ENCODE measurements around the gene SOD2.
"Not testable (repeated sequence)": the region's sequence is repeated elsewhere in the genome, so short reads cannot be mapped to it uniquely, and the experiment has no call there.

Gene SOD2

DNA sequence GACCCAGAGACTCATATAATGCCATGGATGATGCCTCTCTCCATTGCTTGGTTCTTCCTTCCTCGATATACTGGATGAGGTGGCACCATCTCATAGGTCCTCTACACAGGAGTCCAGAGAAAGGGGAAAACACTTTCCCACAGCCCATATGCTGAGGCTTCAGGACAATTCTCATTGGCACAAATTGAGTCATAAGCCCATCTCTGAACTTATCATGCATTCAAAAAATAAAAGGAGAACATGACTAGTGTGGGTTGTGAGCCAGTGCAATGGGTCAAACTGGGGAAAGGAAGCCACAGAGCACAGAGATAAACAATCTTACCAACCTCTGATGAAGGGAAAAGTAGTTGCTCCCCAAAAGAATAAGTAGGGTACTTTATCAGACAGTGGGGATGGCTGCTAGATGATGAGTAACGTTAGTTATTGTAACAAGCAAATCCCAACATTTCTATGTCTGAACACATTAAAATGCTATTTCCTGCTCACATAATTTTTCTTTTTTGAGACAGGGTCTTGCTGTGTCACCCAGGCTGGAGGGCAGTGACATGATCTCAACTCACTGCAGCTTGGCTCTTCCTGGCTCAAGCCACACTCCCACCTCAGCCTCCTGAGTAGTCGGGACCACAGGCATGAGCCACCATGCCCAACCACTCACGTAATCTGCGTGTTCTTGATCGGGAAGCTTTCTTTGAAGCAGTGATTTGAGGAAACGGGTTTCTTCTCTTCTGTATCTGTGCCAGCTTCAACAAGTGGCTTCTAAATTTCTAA is 27.0 kb downstream of the SOD2 start:
- Histone ChIP-seq H3K79me2 (ENCODE audit: low read length) (no peaks in the 10 kb centered on the region), H3K27ac (ENCODE audit: low read length) (no peak overlapping the region), H3K9me3 (replicated peaks; ENCODE audit: insufficient read depth, low read length) (no peaks in the 10 kb centered on the region)

DNA sequence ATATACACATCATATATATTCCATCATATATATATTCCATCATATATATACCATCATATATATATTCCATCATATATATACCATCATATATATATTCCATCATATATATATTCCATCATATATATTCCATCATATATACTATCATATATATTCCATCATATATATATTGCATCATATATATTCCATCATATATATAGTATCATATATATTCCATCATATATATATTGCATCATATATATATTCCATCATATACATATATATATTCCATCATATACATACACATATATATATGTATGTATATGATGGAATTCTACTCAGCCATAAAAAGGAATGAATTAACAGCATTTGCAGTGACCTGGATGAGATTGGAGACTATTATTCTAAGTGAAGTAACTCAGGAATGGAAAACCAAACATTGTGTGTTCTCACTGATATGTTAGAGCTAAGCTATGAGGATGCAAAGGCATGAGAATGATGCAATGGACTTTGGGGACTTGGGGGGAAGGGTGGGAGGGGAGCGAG is 29.6 kb downstream of the SOD2 start:
- not testable (repeated sequence) for H3K27me3 ChIP-seq (replicated peaks; ENCODE audit: insufficient read depth, low read length); H3K4me2 ChIP-seq (ENCODE audit: low read depth, low read length); H3K4me1 ChIP-seq (ENCODE audit: low read length); H4K20me1 ChIP-seq (ENCODE audit: insufficient read depth, low read length); H3K4me3 ChIP-seq (ENCODE audit: low read length); DNase-seq; H3K9me3 ChIP-seq (replicated peaks; ENCODE audit: insufficient read depth, low read length); H3F3A ChIP-seq (ENCODE audit: insufficient read depth, low read length); H3K27ac ChIP-seq (ENCODE audit: low read length); H3K36me3 ChIP-seq (replicated peaks; ENCODE audit: insufficient read depth, low read length); H3K9me2 ChIP-seq (replicated peaks; ENCODE audit: insufficient read depth, low read length); H2AFZ ChIP-seq (ENCODE audit: low read length); H3K9ac ChIP-seq (ENCODE audit: low read length); H3K79me2 ChIP-seq (ENCODE audit: low read length)

More for the DNA sequence above, 27.0 kb downstream of the SOD2 start:
- H3F3A ChIP-seq (ENCODE audit: insufficient read depth, low read length): no peaks in the 10 kb centered on the region
- no peak overlapping the region for H3K9ac ChIP-seq (ENCODE audit: low read length)
- H3K36me3 ChIP-seq (replicated peaks; ENCODE audit: insufficient read depth, low read length): no peaks in the 10 kb centered on the region
- no peak for TF ChIP-seq EZH2 (optimal IDR thresholded peaks at IDR 0.05; ENCODE audit: low read depth, low read length)
- H3K4me3 ChIP-seq (ENCODE audit: low read length): no peak overlapping the region
- no peak for DNase-seq
- H3K4me1 ChIP-seq (ENCODE audit: low read length): no peaks in the 10 kb centered on the region
- H4K20me1 ChIP-seq (ENCODE audit: insufficient read depth, low read length): no peaks in the 10 kb centered on the region
- H2AFZ ChIP-seq (ENCODE audit: low read length): no peak overlapping the region
- no peak overlapping the region for H3K4me2 ChIP-seq (ENCODE audit: low read depth, low read length)
- no peaks in the 10 kb centered on the region for H3K9me2 ChIP-seq (replicated peaks; ENCODE audit: insufficient read depth, low read length)
- H3K27me3 ChIP-seq (replicated peaks; ENCODE audit: insufficient read depth, low read length): no peaks in the 10 kb centered on the region

DNA sequence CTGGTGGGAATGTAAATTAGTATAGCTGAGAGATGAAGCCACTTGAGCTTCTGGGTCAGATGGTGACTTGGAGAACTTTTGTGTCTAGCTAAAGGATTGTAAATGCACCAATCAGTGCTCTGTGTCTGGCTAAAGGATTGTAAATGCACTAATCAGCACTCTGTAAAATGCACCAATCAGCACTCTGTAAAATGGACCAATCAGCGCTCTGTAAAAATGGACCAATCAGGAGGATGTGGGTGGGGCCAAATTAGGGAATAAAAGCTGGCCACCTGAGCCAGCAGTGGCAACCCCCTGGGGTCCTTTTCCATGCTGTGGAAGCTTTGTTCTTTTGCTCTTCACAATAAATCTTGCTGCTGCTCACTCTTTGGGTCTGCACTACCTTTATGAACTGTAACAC is 31.1 kb downstream of the SOD2 start:
- not testable (repeated sequence) for H3K27ac ChIP-seq (ENCODE audit: low read length); H3K9me3 ChIP-seq (replicated peaks; ENCODE audit: insufficient read depth, low read length); H3K9me2 ChIP-seq (replicated peaks; ENCODE audit: insufficient read depth, low read length); H3K4me2 ChIP-seq (ENCODE audit: low read depth, low read length); DNase-seq; H3K79me2 ChIP-seq (ENCODE audit: low read length); H3K4me3 ChIP-seq (ENCODE audit: low read length); H4K20me1 ChIP-seq (ENCODE audit: insufficient read depth, low read length); H3F3A ChIP-seq (ENCODE audit: insufficient read depth, low read length); H2AFZ ChIP-seq (ENCODE audit: low read length); H3K36me3 ChIP-seq (replicated peaks; ENCODE audit: insufficient read depth, low read length); H3K9ac ChIP-seq (ENCODE audit: low read length); H3K27me3 ChIP-seq (replicated peaks; ENCODE audit: insufficient read depth, low read length); H3K4me1 ChIP-seq (ENCODE audit: low read length)

DNA sequence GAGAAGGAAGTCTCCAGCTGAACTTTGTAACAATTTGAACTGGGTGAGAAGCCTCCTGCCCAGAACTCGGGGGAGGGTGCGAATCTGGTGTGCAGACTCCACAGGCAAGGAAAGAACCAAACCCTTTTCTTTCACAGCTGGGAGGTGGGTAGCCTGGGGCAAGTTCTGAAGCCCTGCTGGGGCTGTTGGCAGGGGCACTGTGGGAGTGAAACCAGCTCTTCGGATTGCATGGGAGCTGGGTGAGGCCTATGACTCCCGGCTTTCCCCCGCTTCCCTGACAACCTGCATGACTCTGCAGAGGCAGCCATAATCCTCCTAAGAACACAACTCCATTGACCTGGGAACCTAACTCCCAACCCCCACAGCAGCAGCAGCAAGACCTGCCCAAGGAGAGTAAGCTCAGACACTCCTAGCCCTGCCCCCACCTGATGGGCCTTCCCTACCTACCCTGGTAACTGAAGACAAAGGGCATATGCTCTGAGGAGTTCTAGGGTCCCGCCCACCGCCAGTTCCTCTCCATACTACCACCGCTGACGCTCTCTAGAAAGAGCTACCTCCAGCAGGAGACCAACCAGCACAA is 37.5 kb downstream of the SOD2 start:
- H3K9me3 ChIP-seq (replicated peaks; ENCODE audit: insufficient read depth, low read length): no peaks in the 10 kb centered on the region
- H3K27ac ChIP-seq (ENCODE audit: low read length): no peak overlapping the region
- DNase-seq: no peak

More for the DNA sequence above, 37.5 kb downstream of the SOD2 start:
- Histone ChIP-seq H3K79me2 (ENCODE audit: low read length) (no peaks in the 10 kb centered on the region), H3K9me2 (replicated peaks; ENCODE audit: insufficient read depth, low read length) (no peaks in the 10 kb centered on the region), H3F3A (ENCODE audit: insufficient read depth, low read length) (no peaks in the 10 kb centered on the region), H3K4me1 (ENCODE audit: low read length) (no peaks in the 10 kb centered on the region), H2AFZ (ENCODE audit: low read length) (no peak overlapping the region), H3K4me3 (ENCODE audit: low read length) (no peak overlapping the region), H3K36me3 (replicated peaks; ENCODE audit: insufficient read depth, low read length) (no peaks in the 10 kb centered on the region), H3K9ac (ENCODE audit: low read length) (no peak overlapping the region), H3K4me2 (ENCODE audit: low read depth, low read length) (no peak overlapping the region), H4K20me1 (ENCODE audit: insufficient read depth, low read length) (no peaks in the 10 kb centered on the region), H3K27me3 (replicated peaks; ENCODE audit: insufficient read depth, low read length) (no peaks in the 10 kb centered on the region)
- TF ChIP-seq, protein P1, sequence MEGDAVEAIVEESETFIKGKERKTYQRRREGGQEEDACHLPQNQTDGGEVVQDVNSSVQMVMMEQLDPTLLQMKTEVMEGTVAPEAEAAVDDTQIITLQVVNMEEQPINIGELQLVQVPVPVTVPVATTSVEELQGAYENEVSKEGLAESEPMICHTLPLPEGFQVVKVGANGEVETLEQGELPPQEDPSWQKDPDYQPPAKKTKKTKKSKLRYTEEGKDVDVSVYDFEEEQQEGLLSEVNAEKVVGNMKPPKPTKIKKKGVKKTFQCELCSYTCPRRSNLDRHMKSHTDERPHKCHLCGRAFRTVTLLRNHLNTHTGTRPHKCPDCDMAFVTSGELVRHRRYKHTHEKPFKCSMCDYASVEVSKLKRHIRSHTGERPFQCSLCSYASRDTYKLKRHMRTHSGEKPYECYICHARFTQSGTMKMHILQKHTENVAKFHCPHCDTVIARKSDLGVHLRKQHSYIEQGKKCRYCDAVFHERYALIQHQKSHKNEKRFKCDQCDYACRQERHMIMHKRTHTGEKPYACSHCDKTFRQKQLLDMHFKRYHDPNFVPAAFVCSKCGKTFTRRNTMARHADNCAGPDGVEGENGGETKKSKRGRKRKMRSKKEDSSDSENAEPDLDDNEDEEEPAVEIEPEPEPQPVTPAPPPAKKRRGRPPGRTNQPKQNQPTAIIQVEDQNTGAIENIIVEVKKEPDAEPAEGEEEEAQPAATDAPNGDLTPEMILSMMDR (IDR thresholded peaks at IDR 0.05; ENCODE audit: low read length): no peak

Measured in MM.1S (cell line).